Activated naive CD4-positive, alpha-beta T cell treated with anti-CD3 and anti-CD28 coated beads for 36 hours (primary cell): ENCODE data around the gene TPSG1. TPM values are rescaled to one million over a fixed set of nuclear protein-coding genes. Genes with fewer than 3 reads are reported as not detected.
"Not testable (repeated sequence)": the region's sequence is repeated elsewhere in the genome, so short reads cannot be mapped to it uniquely, and the experiment has no call there.

Experiments
- CTCF ChIA-PET: fragments of 350-600 bp; sonication (Branson Sonifier 250); formaldehyde crosslinking; loops from one replicate; lab custom pipeline; 2021; ENCODE audit warnings: antibody characterized with exemption; lab: Charles Lee
- DNase-seq: peaks from one replicate; pipeline ENCODE4 v3.0.0-alpha.2; 2020
- H3K27ac Mint-ChIP-seq: one replicate; pipeline ENCODE4 v1.8.0; 2021; ENCODE audit warnings: mild to moderate bottlenecking, mixed read lengths
- H3K27me3 Mint-ChIP-seq: one replicate; pipeline ENCODE4 v1.8.0; 2021; ENCODE audit warnings: low read depth, mixed read lengths
- H3K36me3 Mint-ChIP-seq: one replicate; pipeline ENCODE4 v1.8.0; 2021; ENCODE audit warnings: low read depth, mixed read lengths
- H3K4me1 Mint-ChIP-seq: one replicate; pipeline ENCODE4 v1.8.0; 2021; ENCODE audit warnings: low read depth, mixed read lengths
- H3K4me3 Mint-ChIP-seq: one replicate; pipeline ENCODE4 v1.8.0; 2021; ENCODE audit warnings: mild to moderate bottlenecking, moderate library complexity, mixed read lengths
- H3K9me3 Mint-ChIP-seq: one replicate; pipeline ENCODE4 v1.8.0; 2021; ENCODE audit warnings: mixed read lengths
- intact Hi-C: fragments of 100-400 bp; cut with micrococcal nuclease; formaldehyde crosslinking; loops from one replicate; pipeline ENCODE4 v1.15.1; 2023
- total RNA-seq, 2 experiments: library from RNA; stranded (reverse); gene quantifications; one replicate each; pipeline ENCODE4 v1.2.3, GENCODE V29; 2021

The TPSG1 gene
- total RNA-seq, 2 experiments from 2014 or later, result not detected

DNA sequence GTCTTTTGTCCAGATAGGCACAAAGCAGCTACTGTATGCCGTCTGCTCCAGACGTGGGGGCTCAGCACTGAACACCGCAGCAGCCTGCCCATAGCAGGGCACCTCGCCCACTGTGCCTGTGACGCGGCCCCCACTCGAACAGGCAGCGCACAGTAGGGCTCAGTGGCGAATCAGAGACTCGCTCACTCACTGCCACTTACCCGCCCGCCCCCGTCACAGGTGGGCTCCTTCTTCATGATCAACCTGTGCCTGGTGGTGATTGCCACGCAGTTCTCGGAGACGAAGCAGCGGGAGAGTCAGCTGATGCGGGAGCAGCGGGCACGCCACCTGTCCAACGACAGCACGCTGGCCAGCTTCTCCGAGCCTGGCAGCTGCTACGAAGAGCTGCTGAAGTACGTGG is 23.6 kb downstream of the TPSG1 start:
- CTCF ChIA-PET, result interaction anchor here (1.1 kb wide), 1 partner anchor 144 kb away, joined by 3 read pairs; no protein-coding TSS in a partner anchor
- Mint-ChIP-seq H3K27ac (no peak overlapping the region), H3K36me3 (no peaks in the 10 kb centered on the region), H3K27me3 (no peaks in the 10 kb centered on the region), H3K4me1 (no peaks in the 10 kb centered on the region), H3K9me3 (no peaks in the 10 kb centered on the region), H3K4me3 (no peak overlapping the region)
- intact Hi-C loops, result no loop called here
- no peak for DNase-seq

DNA sequence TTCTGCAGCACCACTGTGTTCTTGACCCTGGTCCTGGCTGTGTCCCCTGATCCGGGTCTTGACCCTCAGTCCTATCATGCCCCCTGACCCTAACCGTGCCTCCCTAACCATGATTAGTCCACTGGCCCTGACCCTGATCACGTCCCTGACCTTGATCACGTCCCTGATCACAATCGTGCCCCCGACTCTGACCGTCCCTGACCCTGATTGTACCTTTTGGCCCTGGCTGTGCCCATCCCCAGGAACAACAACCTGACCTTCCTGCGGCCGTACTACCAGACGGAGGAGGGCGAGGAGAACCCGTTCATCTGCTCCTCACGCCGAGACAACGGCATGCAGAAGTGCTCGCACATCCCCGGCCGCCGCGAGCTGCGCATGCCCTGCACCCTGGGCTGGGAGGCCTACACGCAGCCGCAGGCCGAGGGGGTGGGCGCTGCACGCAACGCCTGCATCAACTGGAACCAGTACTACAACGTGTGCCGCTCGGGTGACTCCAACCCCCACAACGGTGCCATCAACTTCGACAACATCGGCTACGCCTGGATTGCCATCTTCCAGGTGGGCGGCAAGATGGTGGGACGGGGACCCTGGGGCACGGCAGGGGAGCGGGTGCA is 24.9 kb downstream of the TPSG1 start:
- intact Hi-C loops, result no loop called here
- Mint-ChIP-seq H3K9me3 (no peaks in the 10 kb centered on the region), H3K4me3 (no peak overlapping the region), H3K36me3 (no peaks in the 10 kb centered on the region), H3K4me1 (no peaks in the 10 kb centered on the region), H3K27ac (no peak overlapping the region), H3K27me3 (no peaks in the 10 kb centered on the region)
- DNase-seq, result no peak
- CTCF ChIA-PET, result no interaction called here

GRCh38 chr16:1199347-1200013 is 25.6 kb downstream of the TPSG1 start:
- H3K36me3 Mint-ChIP-seq, result no peaks in the 10 kb centered on the region
- H3K27ac Mint-ChIP-seq, result no peak overlapping the region
- no peak for DNase-seq
- CTCF ChIA-PET, result no interaction called here
- no peaks in the 10 kb centered on the region for H3K9me3 Mint-ChIP-seq
- intact Hi-C loops, result no loop called here
- H3K27me3 Mint-ChIP-seq, result no peaks in the 10 kb centered on the region
- H3K4me3 Mint-ChIP-seq, result no peak overlapping the region
- no peaks in the 10 kb centered on the region for H3K4me1 Mint-ChIP-seq

DNA sequence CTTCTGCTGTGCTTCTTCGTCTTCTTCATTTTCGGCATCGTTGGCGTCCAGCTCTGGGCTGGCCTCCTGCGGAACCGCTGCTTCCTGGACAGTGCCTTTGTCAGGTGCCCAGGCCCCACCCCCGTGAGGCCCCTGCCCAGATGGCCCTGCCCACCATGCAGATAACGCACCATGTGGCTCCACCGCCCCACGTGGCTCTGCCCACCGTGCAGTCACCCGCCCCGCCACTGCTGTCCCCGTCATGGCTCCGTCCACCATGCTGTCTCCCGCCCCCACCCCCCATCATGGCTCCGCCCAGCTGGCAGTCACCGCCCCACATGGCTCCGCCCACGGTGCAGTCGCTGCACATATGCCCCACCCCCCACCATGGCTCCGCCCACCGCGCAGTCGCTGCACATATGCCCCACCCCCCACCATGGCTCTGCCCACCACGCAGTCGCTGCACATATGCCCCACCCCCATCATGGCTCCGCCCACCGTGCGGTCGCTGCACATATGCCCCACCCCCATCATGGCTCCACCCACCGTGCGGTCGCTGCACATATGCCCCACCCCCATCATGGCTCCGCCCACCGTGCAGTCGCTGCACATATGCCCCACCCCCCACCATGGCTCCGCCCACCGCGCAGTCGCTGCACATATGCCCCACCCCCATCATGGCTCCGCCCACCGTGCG is 26.3 kb downstream of the TPSG1 start:
- H3K9me3 Mint-ChIP-seq, H3K36me3 Mint-ChIP-seq, H3K4me1 Mint-ChIP-seq, intact Hi-C loops, H3K4me3 Mint-ChIP-seq, H3K27ac Mint-ChIP-seq, CTCF ChIA-PET, DNase-seq, H3K27me3 Mint-ChIP-seq: not testable (repeated sequence)

DNA sequence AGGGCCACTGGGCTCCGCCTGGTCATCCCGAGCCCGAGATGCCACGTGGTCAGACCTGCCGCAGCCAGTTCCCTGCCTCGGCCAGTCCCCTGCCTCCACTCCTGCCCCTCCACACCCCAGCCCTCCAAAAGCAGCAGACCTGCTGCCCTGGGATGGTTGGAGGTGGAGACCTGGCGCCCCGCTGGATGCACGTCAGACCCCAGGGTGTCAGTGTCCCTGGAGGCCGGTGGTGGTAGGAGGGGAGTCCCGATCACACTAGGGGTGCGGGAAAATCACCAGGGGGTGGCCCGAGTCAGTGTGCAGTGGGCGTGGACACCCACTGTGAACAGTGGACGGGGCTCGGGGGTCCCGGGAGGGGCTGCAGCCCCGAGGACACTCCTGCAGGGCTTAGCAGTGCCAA is 26.9 kb downstream of the TPSG1 start:
- Mint-ChIP-seq H3K4me3 (no peak overlapping the region), H3K4me1 (no peaks in the 10 kb centered on the region), H3K36me3 (no peaks in the 10 kb centered on the region), H3K27me3 (no peaks in the 10 kb centered on the region), H3K9me3 (no peaks in the 10 kb centered on the region), H3K27ac (no peak overlapping the region)
- intact Hi-C loops, result no loop called here
- DNase-seq, result no peak
- CTCF ChIA-PET, result no interaction called here

DNA sequence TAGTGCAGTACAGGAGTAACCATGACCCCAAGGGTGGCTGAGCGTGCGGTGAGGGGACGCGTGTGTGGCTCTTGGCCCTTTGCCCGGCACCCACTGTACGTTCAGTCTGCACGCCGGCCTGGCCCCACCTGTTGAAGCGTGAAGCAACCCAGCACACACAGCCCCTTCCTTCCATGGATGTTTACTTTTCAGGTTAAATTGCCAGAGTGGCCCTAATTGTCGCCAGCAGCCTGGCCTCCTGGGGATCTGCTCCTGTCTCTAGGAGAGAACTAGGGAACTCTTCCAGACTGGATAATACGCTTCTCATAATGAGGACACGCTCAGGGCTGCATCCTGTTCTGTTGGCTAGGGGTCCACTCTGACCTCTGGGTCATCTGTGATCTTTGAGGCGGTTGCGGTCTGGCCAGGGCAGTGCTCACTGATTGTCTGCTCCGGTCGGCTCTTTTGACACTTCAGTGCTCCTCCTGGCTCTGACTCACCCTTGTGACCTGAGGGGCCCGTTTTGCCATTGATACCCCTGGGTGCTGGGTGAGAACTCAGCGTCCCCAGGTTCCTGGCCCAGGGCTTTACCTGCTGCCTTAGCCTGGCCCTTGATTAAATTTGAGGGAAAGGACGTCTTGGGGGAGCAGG is 27.7 kb downstream of the TPSG1 start:
- intact Hi-C loops, result no loop called here
- CTCF ChIA-PET, result no interaction called here
- Mint-ChIP-seq H3K4me1 (no peaks in the 10 kb centered on the region), H3K4me3 (no peak overlapping the region), H3K9me3 (no peaks in the 10 kb centered on the region), H3K36me3 (no peaks in the 10 kb centered on the region), H3K27me3 (no peaks in the 10 kb centered on the region), H3K27ac (no peak overlapping the region)
- no peak for DNase-seq

GRCh38 chr16:1196494-1196893 is 28.6 kb downstream of the TPSG1 start:
- no peaks in the 10 kb centered on the region for H3K4me1 Mint-ChIP-seq
- no peak overlapping the region for H3K27ac Mint-ChIP-seq
- H3K4me3 Mint-ChIP-seq, result no peak overlapping the region
- H3K36me3 Mint-ChIP-seq, result no peaks in the 10 kb centered on the region
- DNase-seq, result no peak
- intact Hi-C loops, result no loop called here
- H3K9me3 Mint-ChIP-seq, result no peaks in the 10 kb centered on the region
- CTCF ChIA-PET, result no interaction called here
- H3K27me3 Mint-ChIP-seq, result no peaks in the 10 kb centered on the region

DNA sequence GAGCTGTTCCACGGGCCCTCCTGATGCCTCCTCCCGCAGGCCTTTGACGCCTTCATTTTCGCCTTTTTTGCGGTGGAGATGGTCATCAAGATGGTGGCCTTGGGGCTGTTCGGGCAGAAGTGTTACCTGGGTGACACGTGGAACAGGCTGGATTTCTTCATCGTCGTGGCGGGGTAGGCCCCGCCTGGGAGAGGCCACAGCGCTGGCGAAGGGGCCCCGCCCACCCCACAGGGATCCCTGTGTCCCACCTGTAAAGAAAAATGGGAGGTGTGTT is 29.7 kb downstream of the TPSG1 start:
- H3K9me3 Mint-ChIP-seq, result no peaks in the 10 kb centered on the region
- no peaks in the 10 kb centered on the region for H3K27me3 Mint-ChIP-seq
- no peak overlapping the region for H3K27ac Mint-ChIP-seq
- DNase-seq, result no peak
- no peak overlapping the region for H3K4me3 Mint-ChIP-seq
- no peaks in the 10 kb centered on the region for H3K4me1 Mint-ChIP-seq
- H3K36me3 Mint-ChIP-seq, result no peaks in the 10 kb centered on the region
- intact Hi-C loops, result loop anchor here (2.0 kb wide), 2 partner anchors 89 to 139 kb away; no protein-coding TSS in a partner anchor
- CTCF ChIA-PET, result no interaction called here

GRCh38 chr16:1194665-1195392 is 30.2 kb downstream of the TPSG1 start:
- Mint-ChIP-seq H3K9me3 (no peaks in the 10 kb centered on the region), H3K36me3 (no peaks in the 10 kb centered on the region), H3K27me3 (no peaks in the 10 kb centered on the region), H3K4me1 (no peaks in the 10 kb centered on the region), H3K4me3 (no peak overlapping the region), H3K27ac (no peak overlapping the region)
- intact Hi-C loops, result loop anchor here (2.0 kb wide), 2 partner anchors 88 to 138 kb away; no protein-coding TSS in a partner anchor
- peak; percentile 15 for DNase-seq
- CTCF ChIA-PET, result interaction anchor here (0.6 to 0.7 kb wide), 2 partner anchors 27 to 674 kb away, joined by 3 read pairs; no protein-coding TSS in a partner anchor

DNA sequence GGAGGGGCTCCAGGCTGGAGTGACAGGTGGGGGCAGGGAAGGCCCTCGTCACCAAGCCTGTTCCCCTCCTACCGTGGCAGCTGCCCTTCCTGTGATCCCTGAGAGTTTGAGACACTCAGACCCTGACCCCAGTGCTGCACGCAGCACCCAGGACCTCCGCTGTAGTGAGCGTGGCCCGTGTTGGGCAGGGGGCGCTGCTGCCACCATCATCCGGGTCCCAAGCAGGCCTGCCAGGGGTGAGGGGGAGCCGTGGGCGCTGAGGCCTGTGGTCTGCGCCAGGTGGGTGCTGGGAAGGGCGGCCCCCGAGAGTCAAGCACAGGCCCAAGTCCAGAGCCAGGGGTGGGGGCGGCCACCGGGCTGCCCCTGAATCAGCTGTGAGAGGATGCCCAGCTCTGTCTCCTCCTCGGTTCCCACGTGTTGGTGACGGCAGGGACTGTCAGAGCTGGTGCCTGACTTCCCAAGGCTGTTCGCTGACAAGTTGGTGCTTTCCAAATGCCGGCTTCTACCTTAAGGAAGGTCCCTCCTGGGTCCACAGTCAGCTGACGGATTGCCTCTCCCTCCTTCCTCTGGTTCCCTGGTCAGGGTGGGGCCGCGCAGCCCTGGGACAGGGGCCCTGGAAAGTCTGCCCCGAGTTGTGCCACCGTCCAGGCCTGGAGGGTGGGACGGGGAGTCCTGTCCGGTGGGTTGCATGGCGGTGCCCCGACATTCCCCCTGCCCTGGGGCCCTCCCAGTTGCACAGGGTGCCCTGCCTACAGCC is 31.1 kb downstream of the TPSG1 start:
- Mint-ChIP-seq H3K9me3 (no peaks in the 10 kb centered on the region), H3K27me3 (no peaks in the 10 kb centered on the region), H3K36me3 (no peaks in the 10 kb centered on the region), H3K4me1 (no peaks in the 10 kb centered on the region), H3K27ac (no peak overlapping the region), H3K4me3 (no peak overlapping the region)
- no peak for DNase-seq
- intact Hi-C loops, result loop anchor here (2.0 kb wide), 2 partner anchors 87 to 137 kb away; no protein-coding TSS in a partner anchor
- CTCF ChIA-PET, result interaction anchor here (0.6 to 0.7 kb wide), 2 partner anchors 27 to 673 kb away, joined by 3 read pairs; no protein-coding TSS in a partner anchor

GRCh38 chr16:1193143-1193824 is 31.8 kb downstream of the TPSG1 start:
- Mint-ChIP-seq H3K27me3 (no peaks in the 10 kb centered on the region), H3K9me3 (no peaks in the 10 kb centered on the region), H3K4me3 (no peak overlapping the region), H3K36me3 (no peaks in the 10 kb centered on the region), H3K27ac (no peak overlapping the region), H3K4me1 (no peaks in the 10 kb centered on the region)
- CTCF ChIA-PET, result no interaction called here
- intact Hi-C loops, result no loop called here
- DNase-seq, result no peak
